ENCODE results near the gene LRP11. TPM values are rescaled to one million over a fixed set of nuclear protein-coding genes. Genes with fewer than 3 reads are reported as not detected.

The LRP11 gene
- total RNA-seq, 1 experiment from 2014 or later = 14.8 TPM

DNA sequence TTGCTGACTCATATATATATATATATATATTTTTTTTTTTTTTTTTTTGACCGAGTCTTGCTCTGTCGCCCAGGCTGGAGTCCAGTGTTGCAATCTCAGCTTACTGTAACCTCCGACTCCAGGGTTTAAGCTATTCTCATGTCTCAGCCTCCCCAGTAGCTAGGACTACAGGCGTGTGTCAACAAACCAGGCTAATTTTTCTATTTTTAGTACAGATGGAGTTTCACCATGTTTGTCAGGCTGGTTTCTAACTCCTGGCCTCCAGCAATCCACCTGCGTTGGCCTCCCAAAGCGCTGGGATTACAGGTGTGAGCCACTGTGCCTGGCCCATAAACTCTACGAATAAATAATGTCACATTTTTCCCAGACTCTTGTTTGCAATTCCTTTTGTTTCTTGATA is 4.8 kb downstream of the LRP11 start:
- Histone ChIP-seq H3T11ph (ENCODE audit: low read length) (no peak overlapping the region), H3K14ac (ENCODE audit: insufficient read depth, low read length) (no peak overlapping the region), H3K23ac (ENCODE audit: insufficient read length, low read depth, low read length) (no peak overlapping the region), H2BK5ac (ENCODE audit: insufficient read length, low read length) (no peak overlapping the region), H2BK15ac (ENCODE audit: low read depth, low read length) (no peak overlapping the region), H4K8ac (replicated peaks; ENCODE audit: insufficient read length, low read depth, low read length) (no peak overlapping the region), H3K4me1 (ENCODE audit: insufficient read depth, low read length) (peaks cover 2% of the 10 kb centered on the region; the same call in 1 of the 2 replicates), H3K27ac (ENCODE audit: insufficient read length, low read depth, low read length) (no peak overlapping the region), H4K20me1 (ENCODE audit: control insufficient read depth, insufficient read depth, insufficient read length) (peaks cover 3% of the 10 kb centered on the region), H2BK12ac (ENCODE audit: insufficient read length, low read depth, low read length) (no peak overlapping the region), H4K91ac (ENCODE audit: insufficient read length, low read depth, low read length) (no peak overlapping the region), H3K79me1 (ENCODE audit: insufficient read depth, low read depth, low read length, poor library complexity, severe bottlenecking) (peaks cover 2% of the 10 kb centered on the region), H3K9ac (ENCODE audit: extremely low read depth, insufficient read length, low read length) (no peak overlapping the region), H3K23me2 (ENCODE audit: insufficient read length, low read depth, low read length, poor library complexity, severe bottlenecking) (peaks cover 11% of the 10 kb centered on the region), H3K56ac (ENCODE audit: insufficient read length, low read depth, low read length) (no peak overlapping the region), H3K4ac (ENCODE audit: low read depth, low read length) (no peak overlapping the region), H4K5ac (ENCODE audit: insufficient read length, low read depth, low read length) (no peak overlapping the region), H3K9me3 (ENCODE audit: control insufficient read depth, low read depth, low read length) (no peaks in the 10 kb centered on the region), H3K4me2 (ENCODE audit: insufficient read depth, insufficient read length, low read length) (no peak overlapping the region), H3K79me2 (ENCODE audit: insufficient read depth, low read length) (no peaks in the 10 kb centered on the region), H3K18ac (ENCODE audit: insufficient read length, low read depth, low read length) (no peak overlapping the region), H2BK120ac (ENCODE audit: low read depth, low read length, poor library complexity, severe bottlenecking) (no peak overlapping the region), H2BK20ac (ENCODE audit: low read depth, low read length, poor library complexity, severe bottlenecking) (no peak overlapping the region), H3K27me3 (ENCODE audit: insufficient read depth, low read length) (no peaks in the 10 kb centered on the region), H2AFZ (ENCODE audit: low read length) (no peak overlapping the region), H2AK5ac (ENCODE audit: insufficient read length, low read length) (no peak overlapping the region)
- Mint-ChIP-seq H3K4me1 (peaks cover 56 to 58% of the 10 kb centered on the region in 2 experiments), H3K4me3 (no peak overlapping the region), H3K27ac (no peak overlapping the region), H3K36me3 (ENCODE audit: insufficient read depth in 1 of 3, low read depth in 3 of 3) (no peaks in the 10 kb centered on the region; a peak in 1 of 7 replicates), H3K9me3 (no peaks in the 10 kb centered on the region), H3K27me3 (ENCODE audit: low read depth) (peaks cover 19% of the 10 kb centered on the region)
- no CpG with 5 or more reads among the region's 7 CpGs for WGBS (ENCODE audit: extremely low coverage, insufficient read length, low lambda C conversion rate)
- TF ChIP-seq, protein P1, sequence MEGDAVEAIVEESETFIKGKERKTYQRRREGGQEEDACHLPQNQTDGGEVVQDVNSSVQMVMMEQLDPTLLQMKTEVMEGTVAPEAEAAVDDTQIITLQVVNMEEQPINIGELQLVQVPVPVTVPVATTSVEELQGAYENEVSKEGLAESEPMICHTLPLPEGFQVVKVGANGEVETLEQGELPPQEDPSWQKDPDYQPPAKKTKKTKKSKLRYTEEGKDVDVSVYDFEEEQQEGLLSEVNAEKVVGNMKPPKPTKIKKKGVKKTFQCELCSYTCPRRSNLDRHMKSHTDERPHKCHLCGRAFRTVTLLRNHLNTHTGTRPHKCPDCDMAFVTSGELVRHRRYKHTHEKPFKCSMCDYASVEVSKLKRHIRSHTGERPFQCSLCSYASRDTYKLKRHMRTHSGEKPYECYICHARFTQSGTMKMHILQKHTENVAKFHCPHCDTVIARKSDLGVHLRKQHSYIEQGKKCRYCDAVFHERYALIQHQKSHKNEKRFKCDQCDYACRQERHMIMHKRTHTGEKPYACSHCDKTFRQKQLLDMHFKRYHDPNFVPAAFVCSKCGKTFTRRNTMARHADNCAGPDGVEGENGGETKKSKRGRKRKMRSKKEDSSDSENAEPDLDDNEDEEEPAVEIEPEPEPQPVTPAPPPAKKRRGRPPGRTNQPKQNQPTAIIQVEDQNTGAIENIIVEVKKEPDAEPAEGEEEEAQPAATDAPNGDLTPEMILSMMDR (conservative IDR thresholded peaks at IDR 0.05) = no peak
- no peak for DNase-seq

Measured in H9 (cell line).